PFSK-1 (cell line): ENCODE data around the gene PODXL2.

Experiments
- FOXP2 ChIP-seq: optimal IDR thresholded peaks from 2 replicates; pipeline ENCODE3; 2011; ENCODE audit warnings: borderline replicate concordance, control low read depth, inconsistent platforms; ENCODE audit not compliant: insufficient read depth; ENCODE audit errors: extremely low read length, extremely low read depth
- POLR2AphosphoS5 ChIP-seq: IDR thresholded peaks from 2 replicates; pipeline ENCODE4 v1.6.1; 2012; ENCODE audit warnings: low read depth, mild to moderate bottlenecking, control low read depth, low read length, moderate library complexity
- SIN3A ChIP-seq: IDR thresholded peaks from 2 replicates; pipeline ENCODE4 v1.6.1; 2012; ENCODE audit warnings: mild to moderate bottlenecking, low read length, moderate library complexity, borderline replicate concordance; ENCODE audit not compliant: insufficient read depth
- TAF1 ChIP-seq: IDR thresholded peaks from 2 replicates; pipeline ENCODE4 v1.6.1; 2012; ENCODE audit warnings: low read length, control low read depth, borderline replicate concordance; ENCODE audit not compliant: insufficient read depth
- TF ChIP-seq, protein P1 (sequence below), 2 experiments: IDR thresholded peaks; 2 replicates each; pipeline versions ENCODE4 v1.6.1 to v1.8.0; 2011 to 2012; ENCODE audit warnings: low read depth in 2 of 2, low read length in 2 of 2, control low read depth in 1 of 2, inconsistent platforms in 1 of 2, mild to moderate bottlenecking in 1 of 2, moderate library complexity in 1 of 2; ENCODE audit not compliant: insufficient read depth in 1 of 2

PODXL2 gene

DNA sequence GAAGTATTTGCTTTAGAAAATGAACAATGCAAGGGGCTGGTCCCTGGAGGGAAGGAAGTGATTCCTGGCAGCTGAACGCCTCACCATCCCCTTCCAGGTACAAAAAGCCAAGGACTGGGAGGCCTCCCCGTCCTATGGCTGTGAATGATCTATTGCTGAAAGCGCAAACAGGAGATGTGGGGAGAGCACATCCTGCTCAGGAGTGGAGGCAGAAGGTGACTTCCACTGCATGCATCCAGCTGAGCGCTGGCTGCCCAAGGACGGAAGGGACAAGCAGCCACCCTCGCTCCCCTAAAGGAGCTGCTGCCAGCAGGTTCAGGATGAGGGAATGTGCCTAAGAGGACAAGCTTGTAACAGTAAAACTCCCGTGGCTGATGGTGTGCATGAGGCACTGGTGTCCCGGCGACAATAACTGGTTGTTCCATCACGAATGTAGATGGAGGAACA lies 85.2 kb downstream of the PODXL2 start:
- no peak for TF ChIP-seq FOXP2
- no peak for TF ChIP-seq POLR2AphosphoS5
- no peak for TF ChIP-seq TAF1
- no peak for TF ChIP-seq SIN3A
- TF ChIP-seq, protein P1, sequence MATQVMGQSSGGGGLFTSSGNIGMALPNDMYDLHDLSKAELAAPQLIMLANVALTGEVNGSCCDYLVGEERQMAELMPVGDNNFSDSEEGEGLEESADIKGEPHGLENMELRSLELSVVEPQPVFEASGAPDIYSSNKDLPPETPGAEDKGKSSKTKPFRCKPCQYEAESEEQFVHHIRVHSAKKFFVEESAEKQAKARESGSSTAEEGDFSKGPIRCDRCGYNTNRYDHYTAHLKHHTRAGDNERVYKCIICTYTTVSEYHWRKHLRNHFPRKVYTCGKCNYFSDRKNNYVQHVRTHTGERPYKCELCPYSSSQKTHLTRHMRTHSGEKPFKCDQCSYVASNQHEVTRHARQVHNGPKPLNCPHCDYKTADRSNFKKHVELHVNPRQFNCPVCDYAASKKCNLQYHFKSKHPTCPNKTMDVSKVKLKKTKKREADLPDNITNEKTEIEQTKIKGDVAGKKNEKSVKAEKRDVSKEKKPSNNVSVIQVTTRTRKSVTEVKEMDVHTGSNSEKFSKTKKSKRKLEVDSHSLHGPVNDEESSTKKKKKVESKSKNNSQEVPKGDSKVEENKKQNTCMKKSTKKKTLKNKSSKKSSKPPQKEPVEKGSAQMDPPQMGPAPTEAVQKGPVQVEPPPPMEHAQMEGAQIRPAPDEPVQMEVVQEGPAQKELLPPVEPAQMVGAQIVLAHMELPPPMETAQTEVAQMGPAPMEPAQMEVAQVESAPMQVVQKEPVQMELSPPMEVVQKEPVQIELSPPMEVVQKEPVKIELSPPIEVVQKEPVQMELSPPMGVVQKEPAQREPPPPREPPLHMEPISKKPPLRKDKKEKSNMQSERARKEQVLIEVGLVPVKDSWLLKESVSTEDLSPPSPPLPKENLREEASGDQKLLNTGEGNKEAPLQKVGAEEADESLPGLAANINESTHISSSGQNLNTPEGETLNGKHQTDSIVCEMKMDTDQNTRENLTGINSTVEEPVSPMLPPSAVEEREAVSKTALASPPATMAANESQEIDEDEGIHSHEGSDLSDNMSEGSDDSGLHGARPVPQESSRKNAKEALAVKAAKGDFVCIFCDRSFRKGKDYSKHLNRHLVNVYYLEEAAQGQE (IDR thresholded peaks at IDR 0.05; ENCODE audit: insufficient read depth in 1 of 2, low read depth in 2 of 2, low read length in 2 of 2), result no peak

DNA sequence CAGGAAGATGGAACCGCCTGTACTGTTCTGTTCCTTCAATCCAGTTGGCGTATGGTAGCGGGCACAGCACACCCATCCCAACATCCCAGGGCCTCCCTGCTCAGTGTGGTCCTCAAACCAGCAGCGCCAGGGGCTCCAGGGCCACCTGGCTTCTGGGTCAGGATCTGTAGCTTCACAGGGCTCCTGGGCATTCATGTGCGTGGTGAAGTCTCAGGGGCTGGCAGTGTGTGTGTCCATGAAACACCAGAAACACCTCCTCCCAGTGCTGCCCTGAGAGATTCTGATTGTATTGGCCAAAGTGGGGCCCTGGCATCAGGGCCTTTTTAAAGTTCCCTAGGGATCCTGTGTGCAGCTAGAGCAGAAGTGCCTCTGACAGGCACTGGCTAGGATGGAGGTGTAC lies 85.9 kb downstream of the PODXL2 start:
- TF ChIP-seq FOXP2 (no peak), TAF1 (no peak), POLR2AphosphoS5 (no peak), SIN3A (no peak)
- TF ChIP-seq, protein P1 (IDR thresholded peaks at IDR 0.05; ENCODE audit: insufficient read depth in 1 of 2, low read depth in 2 of 2, low read length in 2 of 2), result no peak

DNA sequence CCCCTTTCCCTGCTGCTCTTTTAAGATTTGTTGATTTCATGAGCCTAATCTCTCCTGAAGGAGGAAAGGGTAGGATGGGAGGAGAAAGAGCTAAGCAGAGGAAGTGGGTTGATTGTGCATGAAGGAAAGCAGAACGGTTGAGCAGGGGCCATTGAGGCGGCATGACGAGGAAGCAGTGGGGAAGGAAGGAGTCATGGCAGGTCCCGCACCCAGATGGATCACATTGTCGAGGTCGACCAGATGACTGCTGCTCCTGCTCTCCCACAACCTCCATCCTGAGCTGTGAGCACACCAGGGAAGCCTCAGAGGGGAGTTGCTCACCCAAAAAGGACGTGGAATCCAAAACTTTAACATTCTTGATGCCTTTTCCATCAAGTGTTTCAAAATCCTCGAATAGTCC lies 86.5 kb downstream of the PODXL2 start:
- TF ChIP-seq POLR2AphosphoS5 (no peak), FOXP2 (no peak), TAF1 (no peak), SIN3A (no peak)
- TF ChIP-seq, protein P1 (IDR thresholded peaks at IDR 0.05; ENCODE audit: insufficient read depth in 1 of 2, low read depth in 2 of 2, low read length in 2 of 2), result no peak

DNA sequence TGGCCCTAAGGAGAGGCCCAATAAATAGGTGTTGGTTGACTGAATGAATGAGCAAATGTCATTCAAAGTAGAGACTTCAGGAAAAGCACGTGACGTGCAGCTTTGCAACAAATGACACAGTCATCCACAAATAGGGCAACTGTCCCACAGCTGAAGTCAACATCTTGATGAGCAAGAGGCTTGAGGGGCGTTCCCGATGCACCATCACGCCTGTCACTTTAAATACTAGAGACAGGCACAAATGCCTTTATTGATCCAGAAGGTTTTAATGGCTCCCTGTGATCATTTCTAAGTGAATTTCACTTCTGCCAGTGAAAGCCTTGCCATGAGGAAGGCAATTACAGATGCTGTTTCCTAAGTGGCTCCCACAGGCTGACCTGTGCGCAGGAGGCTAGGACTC lies 87.4 kb downstream of the PODXL2 start:
- no peak for TF ChIP-seq FOXP2
- TF ChIP-seq SIN3A, result no peak
- TF ChIP-seq, protein P1 (IDR thresholded peaks at IDR 0.05; ENCODE audit: insufficient read depth in 1 of 2, low read depth in 2 of 2, low read length in 2 of 2), result no peak
- TF ChIP-seq POLR2AphosphoS5, result no peak
- no peak for TF ChIP-seq TAF1
